GM21825 (cell line): Measurements from ENCODE around the gene KLHL1.
A peak's percentile ranks its signal among the peaks of the same experiment; 100 is the strongest.

Experiments
- ATAC-seq: cut with Tn5 transposase; IDR thresholded peaks from one replicate; pipeline ENCODE4 v1.9.1; 2021; ENCODE audit warnings: mild to moderate bottlenecking, moderate library complexity; ENCODE audit not compliant: unreplicated experiment

The KLHL1 gene

DNA sequence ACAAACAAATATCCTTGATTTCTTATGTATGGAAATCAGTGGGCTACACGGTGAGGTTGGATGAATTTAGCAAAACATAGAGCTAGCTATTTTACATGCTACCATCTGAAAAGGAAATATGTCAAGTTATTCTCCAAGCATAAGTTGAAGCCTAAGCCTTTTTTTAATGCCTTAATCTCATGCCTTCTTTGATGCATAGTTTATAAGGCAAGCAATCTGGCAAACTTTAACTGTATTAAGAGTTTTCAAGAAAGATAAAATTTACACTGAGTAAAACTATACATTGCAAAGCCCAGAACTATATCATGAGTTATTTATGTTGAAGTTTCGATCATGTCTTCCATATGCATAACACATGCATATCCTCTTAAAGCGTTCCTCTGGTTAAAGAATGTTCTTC lies 85.6 kb downstream of the KLHL1 start:
- ATAC-seq, result no peak

- no peak for ATAC-seq
Measured at GRCh38 chr13:70016116-70016515, 92.1 kb downstream of the KLHL1 start.

DNA sequence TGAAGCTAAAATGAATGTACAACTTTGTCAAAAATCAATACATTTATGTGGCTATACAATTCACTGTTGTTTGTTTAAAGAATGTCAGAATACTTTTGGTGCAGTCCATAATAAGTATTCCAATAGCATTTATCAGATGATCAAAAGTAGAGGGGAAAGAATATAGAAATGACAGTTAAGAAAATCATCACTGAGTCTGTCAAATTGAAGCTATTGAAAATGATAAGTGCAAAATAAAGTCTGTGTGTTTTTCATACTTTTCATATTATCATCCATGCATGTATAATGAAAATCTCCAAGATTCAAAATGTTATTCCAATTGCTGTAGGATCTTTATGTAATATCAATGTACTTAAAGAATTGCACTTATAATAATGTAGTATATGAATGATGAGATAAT lies 93.9 kb downstream of the KLHL1 start:
- no peak for ATAC-seq

GRCh38 chr13:69999875-70000274 lies 108.4 kb downstream of the KLHL1 start:
- no peak for ATAC-seq

DNA sequence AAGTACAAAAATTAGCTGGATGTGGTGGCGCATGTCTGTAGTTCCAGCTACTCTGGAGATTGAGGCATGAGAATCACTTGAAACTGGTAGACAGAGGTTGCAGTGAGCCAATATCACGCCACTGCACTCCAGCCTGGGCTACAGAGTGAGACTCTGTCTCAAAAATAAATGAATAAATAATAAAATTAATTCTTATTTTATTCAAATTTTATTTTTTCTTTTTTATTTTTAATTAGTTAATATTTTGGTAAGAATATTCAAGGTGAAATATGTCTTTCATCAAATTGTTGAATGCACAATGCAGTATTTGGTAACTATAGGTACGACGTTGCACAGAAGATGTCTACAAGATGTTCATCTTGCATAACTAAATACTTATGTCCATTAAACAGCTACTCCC lies 111.2 kb downstream of the KLHL1 start:
- no peak for ATAC-seq

DNA sequence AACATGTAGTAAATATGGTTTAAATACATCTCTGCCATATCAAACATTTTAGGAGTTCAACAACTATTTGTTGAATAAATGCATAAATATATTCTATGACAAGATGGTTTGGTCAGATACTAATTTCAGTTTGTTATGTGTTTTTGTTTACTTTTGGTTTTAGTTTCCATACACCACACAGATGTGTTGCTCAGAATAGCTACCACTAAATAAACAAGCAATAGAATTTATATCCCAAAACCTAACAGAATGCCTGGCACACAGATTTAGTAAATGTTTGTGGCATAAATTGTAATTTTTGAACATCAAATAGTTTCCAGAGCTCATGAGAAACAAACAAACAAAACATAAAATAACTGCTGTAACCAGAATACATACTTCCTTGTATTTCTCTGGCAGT lies 127.5 kb downstream of the KLHL1 start:
- no peak for ATAC-seq

GRCh38 chr13:69975496-69975895 lies 132.8 kb downstream of the KLHL1 start:
- no peak for ATAC-seq

- ATAC-seq, result no peak
Measured at GRCh38 chr13:69970520-69970919, 137.7 kb downstream of the KLHL1 start.

DNA sequence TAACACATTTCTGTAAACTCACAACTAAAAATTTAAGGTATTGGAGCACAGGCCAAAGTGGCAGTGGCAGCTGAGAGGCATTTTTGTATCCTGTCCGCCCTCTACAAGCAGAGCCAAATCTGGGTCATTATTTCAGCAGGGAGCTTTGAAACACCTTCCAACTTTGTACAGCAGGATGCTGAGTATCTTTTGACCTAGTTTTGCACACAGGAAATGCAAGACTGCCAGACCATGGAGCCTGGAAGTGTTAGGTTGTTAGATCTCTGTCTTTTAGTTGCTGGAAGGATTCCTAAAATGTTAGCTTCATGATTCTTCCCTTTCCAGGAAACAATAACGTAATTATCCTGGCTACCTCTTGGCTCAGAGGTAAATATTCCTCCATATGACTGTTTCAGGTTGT lies 149.2 kb downstream of the KLHL1 start:
- ATAC-seq, result no peak

- ATAC-seq, result no peak
Measured at GRCh38 chr13:69956839-69957238, 151.4 kb downstream of the KLHL1 start.

GRCh38 chr13:69956349-69956748 lies 151.9 kb downstream of the KLHL1 start:
- no peak for ATAC-seq

DNA sequence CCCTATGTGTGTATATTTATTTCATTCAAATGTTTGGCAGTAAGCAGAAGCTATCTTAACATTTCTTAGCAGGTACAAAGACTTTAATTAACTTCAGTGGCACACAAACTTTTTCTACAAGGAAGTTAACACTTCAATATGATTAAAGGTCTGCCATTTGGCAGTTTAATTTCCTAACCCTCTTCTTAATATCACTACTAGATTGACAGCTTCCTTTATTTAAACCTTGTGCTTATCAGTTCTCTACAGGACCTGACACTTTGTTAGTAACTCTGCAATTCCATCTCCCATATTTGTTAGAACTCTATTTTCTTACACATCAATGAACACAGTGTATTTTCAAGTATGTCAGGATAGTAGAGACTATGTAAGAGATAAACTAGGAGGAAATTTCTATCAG lies 153.0 kb downstream of the KLHL1 start:
- no peak for ATAC-seq

GRCh38 chr13:69951412-69951811 lies 156.8 kb downstream of the KLHL1 start:
- no peak for ATAC-seq

DNA sequence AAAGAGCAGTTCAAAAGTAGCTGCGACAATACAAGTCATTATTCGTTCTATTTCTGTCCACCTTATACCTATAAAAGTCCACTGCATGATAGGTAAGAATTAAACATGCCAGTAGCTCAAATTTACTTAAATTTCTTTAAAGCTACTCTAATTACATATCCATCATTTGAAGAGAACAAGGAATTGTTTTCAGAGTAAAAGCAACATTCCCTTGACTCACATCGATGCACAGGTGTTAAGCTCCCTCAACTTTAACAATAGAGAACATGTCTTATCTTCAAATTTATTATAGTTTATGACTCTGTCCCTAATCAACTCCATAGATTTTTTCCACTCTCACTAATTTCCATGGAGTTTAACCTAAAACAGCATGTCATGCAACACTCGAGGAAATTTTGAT lies 158.1 kb downstream of the KLHL1 start:
- no peak for ATAC-seq

GRCh38 chr13:69948016-69948415 lies 160.2 kb downstream of the KLHL1 start:
- ATAC-seq, result peak; percentile 99

DNA sequence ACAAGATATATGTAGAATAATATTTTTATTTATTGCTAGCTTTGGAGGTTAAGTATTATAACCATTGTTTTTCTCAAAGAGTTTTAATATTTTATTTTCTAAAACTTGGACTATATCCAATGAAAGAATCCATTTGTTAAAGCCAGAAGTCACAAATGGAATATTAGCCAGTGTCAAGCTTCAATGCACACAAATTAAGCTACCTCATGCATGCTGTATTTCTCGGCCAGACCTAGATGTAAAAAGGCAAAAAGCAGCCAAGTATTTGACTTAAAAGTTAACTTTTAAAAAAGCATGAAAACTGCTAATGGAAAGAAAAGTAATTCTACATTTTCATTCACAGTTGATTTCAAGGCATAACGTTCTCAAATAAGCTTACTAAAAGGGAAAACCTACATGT lies 160.7 kb downstream of the KLHL1 start:
- peak; percentile 30 for ATAC-seq

GRCh38 chr13:69946511-69946910 lies 161.7 kb downstream of the KLHL1 start:
- ATAC-seq, result no peak

DNA sequence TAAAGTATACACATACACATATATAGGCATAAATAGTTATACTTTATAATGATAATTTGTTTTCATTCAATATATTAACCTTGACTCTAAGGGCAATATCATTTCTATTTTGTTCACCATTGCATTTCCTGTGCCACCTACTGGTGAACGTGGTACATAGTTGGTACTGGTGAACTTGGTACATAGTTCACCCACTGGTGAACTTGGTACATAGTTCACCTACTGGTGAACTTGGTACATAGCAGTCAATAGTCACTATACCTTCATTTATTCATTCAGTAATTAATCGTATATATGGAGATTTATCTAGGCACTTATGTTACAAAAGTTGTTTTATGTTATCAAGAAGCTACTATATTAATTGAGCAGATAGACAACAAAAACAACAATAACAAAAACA lies 173.2 kb downstream of the KLHL1 start:
- ATAC-seq, result peak; percentile 50

- ATAC-seq, result no peak
Measured at GRCh38 chr13:69928262-69928661, 180.0 kb downstream of the KLHL1 start.

DNA sequence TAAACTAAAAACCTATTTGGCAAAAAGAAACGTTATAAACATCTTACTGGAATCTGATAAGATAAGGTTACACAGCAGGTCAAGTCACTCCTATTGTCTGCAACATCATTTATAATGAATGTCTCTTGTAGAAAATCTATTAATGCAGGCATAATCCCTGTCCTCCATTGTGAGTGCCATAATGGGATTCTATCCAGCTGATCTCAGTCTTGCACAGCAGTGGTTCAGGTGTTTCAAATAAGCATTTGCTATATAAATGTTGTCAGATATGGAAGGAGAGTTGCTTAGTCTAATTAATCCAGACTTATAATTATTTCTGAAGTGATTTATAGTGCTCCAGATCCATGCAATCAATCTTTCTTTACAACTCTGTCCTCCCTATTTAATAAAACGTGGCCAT lies 187.1 kb downstream of the KLHL1 start:
- no peak for ATAC-seq

DNA sequence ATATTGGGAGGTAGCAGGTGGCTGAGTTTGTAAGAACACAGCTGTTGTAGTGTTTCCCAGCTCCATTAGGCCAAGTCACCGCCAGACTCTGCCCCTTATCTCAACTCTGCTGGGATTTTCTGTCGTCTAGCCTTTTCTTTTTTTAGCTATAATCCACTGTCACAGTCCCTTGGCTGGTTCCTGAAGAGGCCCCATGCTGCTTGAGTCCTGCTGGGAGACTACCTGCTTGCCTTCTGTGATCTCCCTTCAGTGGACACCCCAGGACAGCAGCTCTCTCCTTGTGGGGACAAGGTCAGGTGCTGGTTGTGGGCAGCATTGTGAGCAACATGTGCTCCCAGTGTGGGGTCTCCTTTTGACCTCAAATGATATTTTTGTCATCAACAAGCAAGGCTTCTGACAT lies 195.6 kb downstream of the KLHL1 start:
- ATAC-seq, result no peak

GRCh38 chr13:69910800-69911199 lies 197.5 kb downstream of the KLHL1 start:
- ATAC-seq, result no peak

DNA sequence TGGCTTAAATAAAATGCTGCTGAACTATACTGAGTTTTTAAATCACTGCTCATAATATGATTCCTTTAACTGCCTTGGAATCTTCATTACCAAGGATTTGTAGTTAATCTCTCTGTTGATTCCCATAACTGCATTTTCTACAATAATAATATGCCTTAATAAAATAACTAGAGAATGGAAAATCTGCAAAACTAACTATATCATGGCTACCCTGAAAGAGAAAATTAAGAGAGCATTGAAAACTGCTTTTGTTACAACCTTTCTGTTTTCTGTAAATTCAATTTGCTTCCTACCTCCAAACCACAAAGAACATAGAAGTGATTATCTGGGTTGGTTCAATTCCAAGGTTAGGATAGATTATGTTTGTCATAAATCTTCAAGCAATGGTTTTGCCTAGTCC lies 203.5 kb downstream of the KLHL1 start:
- ATAC-seq, result no peak

- ATAC-seq, result no peak
Measured at GRCh38 chr13:69903081-69903480, 205.2 kb downstream of the KLHL1 start.
